GM18873 (cell line): ENCODE results near the gene TUBGCP6.

Experiments
- ATAC-seq: cut with Tn5 transposase; IDR thresholded peaks from one replicate; pipeline ENCODE4 v1.9.1; 2021; ENCODE audit warnings: mild to moderate bottlenecking, moderate library complexity, moderate number of reproducible peaks; ENCODE audit not compliant: unreplicated experiment, low FRiP score

Gene TUBGCP6

GRCh38 chr22:50244420-50245213 lies at the start of gene TUBGCP6:
TUBGCP6 (minus strand) TSS chr22:50245023; CDS start chr22:50244459, 564 bp downstream.
- ATAC-seq = no peak

DNA sequence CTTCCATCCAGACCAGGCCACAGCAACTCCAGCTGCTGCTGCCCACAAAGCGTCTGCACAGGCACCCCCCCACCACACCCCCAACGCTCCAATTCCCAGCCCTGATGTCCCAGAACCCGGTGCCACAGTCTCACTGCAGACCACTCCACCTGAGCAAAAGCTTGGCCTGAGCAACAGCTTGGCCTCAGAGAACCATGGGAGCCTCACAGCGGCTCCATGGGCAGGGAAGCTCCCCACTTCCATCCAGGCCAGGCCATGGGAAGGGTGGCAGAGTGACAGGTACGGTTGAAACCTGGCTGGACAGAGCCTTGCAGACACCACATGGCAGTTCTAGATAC lies 49.5 kb upstream of the TUBGCP6 start:
- no peak for ATAC-seq

- no peak for ATAC-seq
These were observed 48.9 kb upstream of the TUBGCP6 start for GRCh38 chr22:50293441-50294318.

DNA sequence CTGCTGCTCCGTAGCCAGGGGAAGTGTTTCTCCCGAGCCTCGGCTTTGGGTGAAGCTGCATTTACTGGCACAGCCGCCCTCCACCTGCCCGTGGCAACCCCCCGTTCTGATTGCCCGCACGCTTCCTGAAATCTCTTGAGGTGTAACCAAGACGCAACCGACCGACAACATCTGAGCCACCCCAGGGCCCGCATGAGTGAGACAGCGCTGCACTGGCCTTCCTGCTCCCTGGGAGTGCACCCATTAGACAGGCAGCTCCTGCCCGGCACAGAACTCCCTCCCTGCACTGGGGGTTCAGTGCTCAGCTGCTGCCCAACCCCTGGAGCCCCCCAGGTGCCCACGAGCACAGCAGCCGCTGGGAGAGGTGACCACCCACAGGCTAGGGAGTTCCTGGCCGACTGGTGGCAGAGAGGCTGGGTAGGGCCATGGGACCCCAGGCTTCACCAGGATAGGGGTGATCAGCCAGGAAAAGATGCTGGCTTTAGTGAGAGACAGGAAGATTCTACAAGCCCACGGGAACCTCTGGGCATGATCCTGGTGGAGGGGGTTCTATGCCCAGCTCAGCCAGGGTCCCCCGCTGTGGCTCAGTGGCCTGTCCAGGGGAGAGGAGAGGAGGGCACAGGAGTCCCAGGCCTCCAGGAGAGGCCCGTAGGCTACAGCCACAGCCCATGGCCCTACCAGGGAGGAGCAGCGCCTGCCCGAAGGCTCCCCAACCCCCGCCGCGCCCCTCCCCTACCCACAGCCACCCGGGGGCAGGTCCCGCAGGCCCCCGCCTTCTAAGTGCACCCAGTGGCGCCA lies 48.0 kb upstream of the TUBGCP6 start:
- ATAC-seq = no peak

DNA sequence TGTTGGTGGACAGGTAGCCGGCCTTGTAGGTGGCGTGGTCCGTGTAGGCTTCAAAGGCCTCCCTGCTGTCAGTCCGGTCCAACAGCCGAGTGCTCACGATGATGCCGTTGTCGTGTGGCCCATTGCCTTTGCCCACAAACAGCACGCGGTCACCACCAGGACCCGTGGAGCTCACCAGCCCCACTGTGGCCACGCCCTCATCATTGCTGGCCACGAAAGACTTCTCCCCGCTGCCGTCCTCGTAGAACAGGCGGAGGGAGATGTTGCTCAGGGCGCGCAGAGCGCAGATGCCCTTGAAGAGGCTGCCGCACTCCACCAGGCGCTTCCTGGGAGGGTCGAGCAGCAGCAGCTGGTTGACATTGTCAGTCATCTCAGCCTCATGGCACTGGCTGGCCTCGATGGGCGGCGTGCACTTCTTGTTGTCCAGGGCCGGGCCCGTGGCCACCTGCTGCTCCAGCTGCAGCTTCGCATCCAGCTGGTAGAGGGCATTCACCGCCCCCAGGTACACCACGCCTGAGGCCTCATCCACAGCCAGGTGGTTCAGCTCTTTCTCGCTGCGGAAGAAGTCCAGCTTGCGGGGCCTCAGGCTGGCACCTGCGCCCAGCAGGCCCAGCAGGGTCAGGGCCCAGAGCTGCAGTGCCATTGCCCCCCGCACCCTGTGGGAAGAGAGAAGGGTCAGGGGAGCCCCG lies 45.3 kb upstream of the TUBGCP6 start:
- no peak for ATAC-seq

DNA sequence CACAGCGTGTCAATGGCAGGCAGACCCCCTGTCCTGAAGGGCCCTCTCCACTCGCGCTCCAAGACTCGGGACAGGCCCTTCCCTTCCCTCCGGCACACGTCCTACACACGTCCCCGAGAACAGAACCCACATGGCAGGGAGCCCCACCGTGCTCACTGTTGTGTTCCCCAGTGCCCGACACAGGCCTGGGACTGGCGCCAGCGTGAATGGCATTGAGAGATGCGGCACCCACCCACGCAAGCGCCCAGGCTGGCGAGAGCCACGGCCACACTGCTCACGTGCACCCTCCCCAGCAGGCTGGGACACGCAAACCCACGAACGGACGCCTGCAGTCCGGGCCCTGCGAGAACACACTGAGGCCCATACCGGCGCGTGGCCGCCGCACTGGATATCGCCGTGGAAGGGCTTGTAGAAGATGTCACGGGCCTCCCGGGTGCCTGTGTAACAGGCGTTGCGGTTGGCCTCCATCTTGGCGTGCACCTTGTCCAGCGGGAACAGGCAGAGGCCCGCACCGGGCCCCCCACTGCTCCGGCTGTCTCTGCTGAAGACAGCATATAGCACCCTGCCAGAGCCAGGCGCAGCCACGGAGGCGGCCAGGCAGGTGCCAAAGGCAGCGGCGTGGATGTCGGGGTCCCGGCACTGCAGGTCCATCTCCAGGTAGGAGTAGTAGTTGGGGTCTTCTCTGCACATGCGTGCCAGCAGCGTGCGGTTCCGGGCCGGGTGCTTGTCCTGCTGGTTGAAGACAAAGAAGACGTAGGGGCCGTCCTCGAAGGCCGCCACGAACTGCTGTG lies 44.5 kb upstream of the TUBGCP6 start:
- ATAC-seq = no peak

- no peak for ATAC-seq
These were observed 42.9 kb upstream of the TUBGCP6 start for GRCh38 chr22:50287731-50288130.

- ATAC-seq = no peak
These were observed 42.0 kb upstream of the TUBGCP6 start for GRCh38 chr22:50286701-50287318.

DNA sequence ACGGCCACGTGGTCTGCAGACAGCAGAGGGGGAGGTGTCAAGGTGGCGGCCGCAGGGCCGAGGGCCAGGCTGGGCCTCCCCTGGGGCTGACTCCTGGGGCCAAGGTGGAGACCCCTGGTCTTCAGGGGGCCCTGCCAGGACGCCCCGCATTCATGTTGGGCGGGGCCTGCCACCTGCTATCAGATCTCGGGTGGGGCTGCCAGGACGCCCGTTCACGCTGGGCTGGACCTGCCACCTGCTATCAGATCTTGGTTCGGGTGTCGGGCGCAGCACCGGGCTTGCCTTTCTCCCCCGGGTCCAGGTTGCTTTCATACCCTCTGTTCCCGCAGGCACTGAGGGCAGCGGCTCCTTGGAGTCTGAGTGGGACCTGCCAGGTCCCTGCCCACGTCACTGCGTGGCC lies 41.5 kb upstream of the TUBGCP6 start:
- no peak for ATAC-seq

- no peak for ATAC-seq
These were observed 40.9 kb upstream of the TUBGCP6 start for GRCh38 chr22:50285568-50286229.

DNA sequence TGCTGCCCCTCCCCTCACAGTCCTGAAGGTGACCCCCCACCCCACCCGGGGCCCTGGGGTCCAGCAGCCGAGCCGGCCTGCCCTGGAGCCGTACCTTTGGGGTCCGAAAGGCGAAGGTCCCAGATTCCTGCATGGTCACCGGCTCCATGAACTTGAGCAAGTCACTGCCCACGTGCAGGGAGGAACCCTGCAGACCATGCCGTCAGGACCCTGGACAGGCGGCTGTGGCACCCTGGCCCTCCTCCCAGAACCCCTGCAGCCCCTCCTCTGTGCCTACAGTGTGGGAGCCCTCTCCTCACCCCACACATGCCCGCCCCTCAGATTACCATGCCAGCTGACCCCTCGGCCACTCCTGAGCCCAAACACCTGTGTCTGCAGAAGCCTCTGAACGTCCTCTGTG lies 39.7 kb upstream of the TUBGCP6 start:
- ATAC-seq = no peak

DNA sequence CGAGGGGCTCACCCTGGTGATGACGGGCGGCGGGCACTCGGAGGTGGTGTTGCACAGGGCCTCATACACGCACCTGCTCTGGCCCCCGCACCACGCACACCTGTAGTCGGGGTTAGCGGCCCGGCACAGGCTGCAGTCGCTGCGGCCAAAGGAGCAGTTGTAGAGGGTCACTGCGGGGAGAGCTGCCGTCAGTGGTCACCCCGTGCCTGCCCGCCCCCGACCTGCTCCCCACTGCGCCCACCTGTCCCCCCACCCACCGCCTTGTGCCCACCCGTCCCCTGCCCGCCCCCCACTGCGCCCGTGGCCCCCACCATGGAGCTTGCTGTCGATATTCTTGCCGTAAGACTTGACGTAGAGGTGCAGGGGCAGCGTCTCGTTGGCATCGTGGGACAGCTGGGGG lies 39.0 kb upstream of the TUBGCP6 start:
- ATAC-seq = no peak

- no peak for ATAC-seq
These were observed 37.7 kb upstream of the TUBGCP6 start for GRCh38 chr22:50282361-50283155.

DNA sequence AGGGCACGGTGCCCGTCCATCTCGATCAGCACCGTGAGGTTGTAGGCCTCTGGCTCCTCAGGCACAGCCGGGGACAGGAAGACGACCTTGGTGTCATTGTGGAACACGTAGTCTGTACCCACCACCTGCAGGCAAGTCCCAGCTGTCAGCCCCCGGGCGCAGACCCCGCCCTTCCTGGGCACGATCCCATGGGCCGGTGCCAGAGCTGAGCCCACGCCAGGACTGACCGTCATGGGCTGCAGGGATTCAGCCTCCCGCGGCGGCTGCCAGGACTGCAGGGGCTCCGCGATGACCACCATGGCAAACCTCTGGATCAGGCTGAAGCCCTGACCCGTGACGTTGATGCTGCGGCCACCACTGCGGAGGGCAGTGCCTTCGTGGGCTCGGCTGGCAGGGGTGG lies 37.1 kb upstream of the TUBGCP6 start:
- no peak for ATAC-seq

DNA sequence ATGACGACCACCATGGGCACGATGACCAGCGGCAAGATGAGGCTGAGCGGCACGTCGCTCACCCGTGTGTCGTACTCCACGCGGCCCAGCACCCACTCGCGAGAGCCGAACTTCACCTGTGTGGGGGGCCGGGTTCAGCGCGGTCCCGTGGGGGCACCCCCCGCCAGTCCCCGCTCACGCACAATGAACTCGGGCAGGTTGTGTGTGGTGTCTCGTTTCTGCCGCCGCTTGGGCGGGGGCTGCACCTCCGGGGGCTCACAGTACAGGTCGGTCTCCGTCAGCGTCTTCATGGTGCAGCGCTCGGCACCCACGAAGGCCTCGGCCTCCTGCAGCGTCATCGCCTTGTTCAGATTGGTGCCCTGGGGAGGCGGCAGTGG lies 36.5 kb upstream of the TUBGCP6 start:
- no peak for ATAC-seq

GRCh38 chr22:50280708-50281383 lies 36.0 kb upstream of the TUBGCP6 start:
- ATAC-seq = no peak

DNA sequence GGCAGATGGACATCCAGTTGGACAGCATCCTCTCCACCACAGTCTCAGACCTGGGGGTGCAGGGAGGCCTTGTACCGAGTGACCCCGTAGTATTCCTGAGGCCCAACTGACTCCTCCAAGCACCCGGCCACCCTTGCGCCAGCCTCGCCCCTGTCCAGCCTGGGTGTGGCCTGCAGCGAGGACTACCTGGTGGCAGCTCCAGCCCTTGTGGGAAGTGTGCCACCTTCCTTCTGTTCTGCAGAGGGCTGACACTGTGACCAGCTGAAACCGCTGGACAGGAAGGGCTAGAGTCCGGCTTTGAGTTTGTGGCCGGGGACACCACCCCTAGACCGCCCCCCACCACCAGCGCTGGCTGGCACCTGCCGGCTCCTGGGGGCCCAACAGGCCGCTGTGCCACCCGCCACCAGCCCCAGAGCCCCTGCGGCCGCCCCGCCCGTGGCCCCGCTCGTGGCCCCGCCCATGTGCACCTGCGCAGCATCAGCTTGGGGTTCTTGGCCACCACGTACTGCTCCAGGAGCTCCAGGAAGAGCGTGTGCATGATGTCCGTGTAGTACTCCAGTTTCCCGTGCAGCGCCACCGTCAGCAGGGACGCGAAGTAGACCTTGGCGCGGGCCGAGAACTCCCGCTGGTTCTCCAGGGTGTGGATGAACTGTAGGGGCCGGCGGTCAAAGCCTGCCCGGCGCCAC lies 35.3 kb upstream of the TUBGCP6 start:
- no peak for ATAC-seq
